ENCODE data around the gene NIPBL. TPM values are rescaled to one million over a fixed set of nuclear protein-coding genes. Genes with fewer than 3 reads are reported as not detected.

The NIPBL gene
- total RNA-seq, 1 experiment from 2014 or later = 48.3 TPM

- DNase-seq (ENCODE audit: low spot score) (no peak), ATAC-seq (no peak)
- Mint-ChIP-seq H3K27me3 (ENCODE audit: low read depth) (no peaks in the 10 kb centered on the region), H3K4me3 (no peak overlapping the region), H3K9me3 (no peaks in the 10 kb centered on the region), H3K36me3 (peaks cover 14% of the 10 kb centered on the region), H3K4me1 (peaks cover 4% of the 10 kb centered on the region), H3K27ac (peak overlapping the region; percentile 46; the same call in 1 of the 2 replicates)
- ChIA-PET POLR2A (interaction anchor here (0.6 kb wide), 1 partner anchor 15 kb away, joined by 5 read pairs; no protein-coding TSS in a partner anchor), CTCF (interaction anchor here (1.8 kb wide), 1 partner anchor 8 kb away, joined by 5 read pairs; no protein-coding TSS in a partner anchor)
- TF ChIP-seq MXD4 (CRISPR knock-in tag; IDR thresholded peaks at IDR 0.05; ENCODE audit: borderline replicate concordance) = no peak
Observed at GRCh38 chr5:36953043-36953442, 76.5 kb downstream of the NIPBL start.

GRCh38 chr5:36957953-36958537 lies 81.5 kb downstream of the NIPBL start:
- ATAC-seq (no peak), DNase-seq (ENCODE audit: low spot score) (no peak)
- ChIA-PET POLR2A (no interaction called here), CTCF (interaction anchor here (0.6 to 2.5 kb wide), 3 partner anchors 12 to 237 kb away, joined by 3 to 7 read pairs (median 4); no protein-coding TSS in a partner anchor)
- no peak overlapping the region for H3K4me3 Mint-ChIP-seq
- H3K9me3 Mint-ChIP-seq = no peaks in the 10 kb centered on the region
- no peaks in the 10 kb centered on the region for H3K27me3 Mint-ChIP-seq (ENCODE audit: low read depth)
- no peaks in the 10 kb centered on the region for H3K4me1 Mint-ChIP-seq
- peaks cover 19% of the 10 kb centered on the region for H3K36me3 Mint-ChIP-seq
- TF ChIP-seq ATF2 (CRISPR knock-in tag; IDR thresholded peaks at IDR 0.05; ENCODE audit: borderline replicate concordance, low read depth) (no peak), ZNF121 (CRISPR knock-in tag; IDR thresholded peaks at IDR 0.05) (no peak), MLX (CRISPR knock-in tag; IDR thresholded peaks at IDR 0.05) (no peak), TCF7 (CRISPR knock-in tag; IDR thresholded peaks at IDR 0.05; ENCODE audit: low read depth) (no peak), ZBTB43 (CRISPR knock-in tag; IDR thresholded peaks at IDR 0.05) (no peak), NR1H2 (CRISPR knock-in tag; IDR thresholded peaks at IDR 0.05) (no peak), USF1 (CRISPR knock-in tag; IDR thresholded peaks at IDR 0.05) (no peak), SP1 (CRISPR knock-in tag; conservative IDR thresholded peaks at IDR 0.05) (no peak), CREM (CRISPR knock-in tag; IDR thresholded peaks at IDR 0.05) (no peak), E2F5 (CRISPR knock-in tag; IDR thresholded peaks at IDR 0.05) (no peak), NFATC4 (CRISPR knock-in tag; IDR thresholded peaks at IDR 0.05) (no peak), ZSCAN18 (CRISPR knock-in tag; IDR thresholded peaks at IDR 0.05) (no peak), ELF4 (CRISPR knock-in tag; IDR thresholded peaks at IDR 0.05; ENCODE audit: low read depth) (no peak)
- H3K27ac Mint-ChIP-seq = no peak overlapping the region

- Mint-ChIP-seq H3K36me3 (peaks cover 19% of the 10 kb centered on the region), H3K4me3 (no peak overlapping the region), H3K4me1 (no peaks in the 10 kb centered on the region), H3K9me3 (no peaks in the 10 kb centered on the region), H3K27me3 (ENCODE audit: low read depth) (no peaks in the 10 kb centered on the region), H3K27ac (no peak overlapping the region)
- ChIA-PET POLR2A (no interaction called here), CTCF (interaction anchor here (1.8 to 2.5 kb wide), 2 partner anchors 13 to 14 kb away, joined by 4 to 7 read pairs; no protein-coding TSS in a partner anchor)
- DNase-seq (ENCODE audit: low spot score) = no peak
- ATAC-seq = no peak
- TF ChIP-seq PREB (CRISPR knock-in tag; IDR thresholded peaks at IDR 0.05; ENCODE audit: borderline replicate concordance) (no peak), ESRRA (CRISPR knock-in tag; IDR thresholded peaks at IDR 0.05; ENCODE audit: borderline replicate concordance) (no peak), HMGA2 (CRISPR knock-in tag; IDR thresholded peaks at IDR 0.05) (no peak), EMX1 (CRISPR knock-in tag; IDR thresholded peaks at IDR 0.05) (no peak), NFYB (CRISPR knock-in tag; conservative IDR thresholded peaks at IDR 0.05; ENCODE audit: low read depth) (no peak), RORB (CRISPR knock-in tag; IDR thresholded peaks at IDR 0.05) (no peak), E2F1 (CRISPR knock-in tag; IDR thresholded peaks at IDR 0.05) (no peak), ZNF317 (CRISPR knock-in tag; IDR thresholded peaks at IDR 0.05; ENCODE audit: borderline replicate concordance, low read depth) (no peak)
Observed at GRCh38 chr5:36958612-36959011, 82.0 kb downstream of the NIPBL start.

All from WTC11 (cell line).